SKM-1 treated with dmso at 0.1 percent for 144 hours (cell line): ENCODE measurements around the gene SLC5A10.
"Not testable (repeated sequence)": the region's sequence is repeated elsewhere in the genome, so short reads cannot be mapped to it uniquely, and the experiment has no call there.

Source experiments
- DNase-seq: peaks from one replicate; lab custom pipeline; 2025; ENCODE audit not compliant: unreplicated experiment; lab: John Stamatoyannopoulos, UW

The SLC5A10 gene

DNA sequence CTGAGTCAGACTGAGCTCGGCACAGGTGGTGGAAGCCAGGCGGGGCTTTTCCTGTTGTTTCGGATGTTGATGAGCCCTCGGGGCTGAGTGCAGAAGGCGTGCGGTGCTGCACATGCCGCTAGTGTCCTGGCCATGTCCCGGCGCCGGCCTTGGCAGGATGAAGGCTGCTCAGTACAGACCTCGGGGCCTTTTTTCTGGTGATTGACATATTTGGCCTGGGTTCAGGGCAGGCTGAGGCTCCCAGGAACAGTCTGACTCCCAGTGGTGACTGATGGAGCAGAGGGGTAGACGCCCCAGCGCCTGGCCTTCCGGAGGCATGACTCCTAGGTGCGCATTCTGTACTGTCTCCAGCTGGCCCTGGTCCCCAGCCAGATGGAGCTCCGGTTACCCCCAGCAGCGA, 86.0 kb downstream of the SLC5A10 start:
- not testable (repeated sequence) for DNase-seq

DNA sequence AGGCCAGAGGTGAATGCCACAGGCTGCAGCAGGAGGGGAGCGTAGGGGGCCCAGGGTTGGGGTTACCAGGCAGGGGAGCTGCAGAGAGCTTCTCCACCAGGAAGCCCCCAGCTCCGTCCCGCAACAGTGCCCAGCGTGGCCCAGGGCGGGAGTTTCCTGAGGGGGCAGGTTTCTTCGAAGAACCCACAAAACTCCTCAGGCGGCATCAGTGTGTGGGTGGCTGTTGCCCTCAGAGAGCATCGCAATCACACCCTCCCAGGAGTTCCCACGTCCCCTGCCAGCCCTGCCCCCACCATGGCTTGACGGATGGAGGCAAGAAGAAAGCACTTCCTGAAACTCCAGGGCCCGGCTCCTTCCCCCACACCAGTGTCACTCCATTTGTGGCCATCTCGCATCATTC, 86.8 kb downstream of the SLC5A10 start:
- not testable (repeated sequence) for DNase-seq

DNA sequence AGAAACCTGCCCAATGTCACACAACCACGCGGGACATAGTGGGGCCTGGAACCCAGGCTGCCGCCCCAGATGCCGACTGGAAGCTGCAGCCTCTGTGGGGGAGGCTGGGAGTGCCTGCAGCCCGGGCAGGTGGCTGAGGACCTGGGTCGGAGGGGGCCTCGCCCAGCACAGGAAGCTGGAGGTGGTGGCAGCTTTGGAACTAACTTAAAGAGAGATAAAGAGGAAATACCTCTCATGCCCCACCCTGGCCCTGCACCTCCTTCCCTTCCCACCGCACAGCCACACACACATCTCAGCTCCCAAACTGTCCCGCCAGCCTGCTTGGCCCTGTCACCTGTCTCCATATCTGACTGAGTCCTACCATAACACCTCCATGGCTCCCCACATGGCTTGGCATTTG, 88.4 kb downstream of the SLC5A10 start:
- DNase-seq = not testable (repeated sequence)

DNA sequence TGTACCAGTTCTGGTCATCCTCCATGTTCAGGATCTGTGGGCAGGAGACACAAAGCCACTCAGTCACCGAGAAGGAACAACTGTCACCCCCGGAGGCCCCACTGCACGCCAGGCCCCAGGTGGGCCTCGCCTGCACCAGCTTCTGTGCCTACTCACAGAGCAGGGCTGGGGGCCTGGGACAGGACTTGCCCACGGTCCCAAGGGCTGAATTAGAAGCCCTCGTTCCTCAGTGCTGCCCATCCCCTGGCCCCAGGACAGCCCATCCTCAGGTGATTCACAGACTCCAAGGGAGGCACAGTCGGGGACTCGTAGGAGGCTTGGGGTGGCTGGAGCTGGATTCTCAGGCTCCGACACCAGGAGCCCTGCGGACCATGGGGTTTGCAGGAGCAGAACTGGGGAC, 89.9 kb downstream of the SLC5A10 start:
- DNase-seq = not testable (repeated sequence)

DNA sequence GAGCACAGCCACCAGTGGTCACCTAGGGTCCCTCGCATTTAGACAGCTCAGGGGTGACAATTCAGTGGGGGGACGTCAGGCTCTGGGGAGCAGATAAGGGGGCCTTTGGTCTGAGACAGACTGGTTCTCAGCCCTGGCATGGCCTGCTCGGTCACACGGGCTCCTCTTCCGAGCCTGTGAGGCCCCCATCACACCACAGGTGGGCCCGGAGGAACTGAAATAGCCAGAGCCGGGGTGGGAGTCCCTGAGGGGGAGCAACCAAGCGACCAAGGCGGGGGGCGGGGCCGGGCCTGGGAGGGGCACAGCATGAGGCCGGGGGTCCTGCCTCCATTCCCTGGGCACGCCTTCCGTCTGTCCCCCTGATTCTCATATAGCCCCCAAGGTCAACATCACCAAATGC, 90.4 kb downstream of the SLC5A10 start:
- DNase-seq = not testable (repeated sequence)

DNA sequence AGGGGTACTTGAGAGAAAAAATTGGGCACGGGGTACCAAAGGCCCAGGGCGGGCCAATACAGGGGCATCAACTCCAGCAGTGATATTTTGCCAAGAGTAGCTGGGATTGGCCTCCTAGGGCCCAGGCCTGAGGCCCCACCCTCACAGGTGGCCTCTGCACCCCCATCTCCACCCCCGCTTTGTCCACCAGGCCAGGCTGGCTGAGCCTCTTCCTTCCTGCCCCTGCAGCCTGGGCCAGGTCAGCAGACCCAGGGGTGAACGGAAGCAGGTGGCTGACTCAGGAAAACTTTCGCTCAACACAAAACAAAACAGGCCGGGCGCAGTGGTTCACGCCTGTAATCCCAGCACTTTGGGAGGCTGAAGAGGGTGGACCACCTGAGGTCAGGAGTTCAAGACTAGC, 91.1 kb downstream of the SLC5A10 start:
- DNase-seq = not testable (repeated sequence)

DNA sequence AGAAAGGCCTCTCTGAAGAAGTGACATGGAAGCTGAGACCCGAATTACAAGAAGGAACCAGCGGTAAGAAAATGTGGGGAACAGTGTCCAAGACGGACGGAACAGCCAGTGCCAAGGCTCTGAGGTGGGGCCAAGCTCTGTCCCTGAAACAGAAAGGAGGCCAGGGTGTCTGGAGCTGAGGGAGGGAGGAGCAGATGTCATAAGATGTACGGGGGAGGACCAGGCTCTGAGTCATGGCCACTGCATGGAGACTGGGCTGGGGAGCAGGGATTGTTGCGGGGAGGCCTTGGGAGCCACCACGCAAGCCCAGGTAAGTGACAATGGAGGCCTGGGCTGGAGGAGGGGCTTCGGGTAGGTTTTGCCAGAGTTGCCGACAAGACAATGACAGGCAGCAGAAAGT, 92.7 kb downstream of the SLC5A10 start:
- not testable (repeated sequence) for DNase-seq

DNA sequence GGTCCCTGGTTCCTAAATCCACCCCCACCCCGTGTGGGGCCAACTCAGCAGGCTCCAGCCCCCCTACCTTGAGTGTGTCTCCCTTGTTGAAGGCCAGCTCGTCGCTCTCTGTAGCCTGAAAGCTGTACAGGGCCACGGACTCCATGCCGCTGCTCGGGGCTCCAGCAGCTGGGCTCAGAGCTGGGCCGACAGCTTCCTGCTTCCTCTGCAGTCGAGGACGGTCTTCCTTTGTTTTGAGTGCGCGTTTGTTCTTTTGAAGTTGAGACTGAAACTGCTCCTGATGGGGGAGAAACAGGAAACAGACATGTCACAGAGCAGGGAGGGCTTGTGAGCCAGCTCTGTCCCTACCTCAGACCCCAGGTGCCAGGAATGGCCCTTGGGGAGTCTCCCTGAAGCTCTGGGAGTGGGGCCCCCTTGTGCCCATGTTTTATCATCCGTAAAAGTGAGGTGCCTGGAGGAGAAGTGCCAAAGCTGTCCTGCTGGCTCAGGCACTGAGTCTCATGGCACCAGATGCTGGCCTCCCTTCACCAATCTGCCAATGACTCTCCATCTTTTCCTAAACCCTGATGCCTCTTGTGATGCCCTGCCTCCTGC, 94.9 kb downstream of the SLC5A10 start, which contains the start of gene GRAP:
GRAP (minus strand) TSS at position 176 of the 594 bp plus-strand sequence; CDS start at position 145, 31 bp downstream.
- not testable (repeated sequence) for DNase-seq

DNA sequence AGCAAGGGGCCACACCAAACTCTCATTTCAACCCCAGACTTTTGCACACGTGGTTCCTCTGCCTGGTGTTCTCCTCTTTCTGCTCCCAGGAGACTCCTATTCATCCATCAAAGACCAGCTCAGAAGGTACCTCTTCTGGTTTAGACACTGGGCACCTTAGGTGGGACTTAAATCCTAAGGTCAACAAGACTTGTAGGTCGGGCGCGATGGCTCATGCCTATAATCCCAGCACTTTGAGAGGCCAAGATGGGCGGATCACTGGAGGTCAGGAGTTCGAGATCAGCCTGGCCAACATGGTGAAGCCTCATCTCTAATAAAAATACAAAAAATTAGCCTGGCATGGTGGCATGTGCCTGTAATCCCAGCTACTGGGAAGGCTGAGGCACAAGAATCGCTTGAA, 95.5 kb downstream of the SLC5A10 start:
- not testable (repeated sequence) for DNase-seq

DNA sequence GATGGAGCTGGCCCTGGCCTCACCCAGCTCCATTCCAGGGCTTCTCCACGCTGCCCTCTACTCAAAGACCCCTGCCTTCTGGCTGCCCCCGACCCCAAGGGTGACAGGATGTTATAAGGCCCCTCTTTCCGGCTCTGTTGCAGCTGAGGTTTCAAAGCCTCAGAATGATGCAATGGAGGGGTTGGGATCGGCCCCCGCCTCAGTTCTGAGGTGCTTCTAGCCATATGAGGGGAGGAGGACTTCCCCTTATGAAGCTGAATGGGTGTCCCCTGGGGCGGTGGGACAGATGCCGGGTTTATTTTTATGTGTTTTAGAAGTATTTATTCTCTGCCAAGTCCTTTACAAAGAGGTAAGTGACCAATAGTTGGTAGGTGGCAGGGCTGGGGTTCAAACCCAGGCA, 96.9 kb downstream of the SLC5A10 start:
- DNase-seq = not testable (repeated sequence)

DNA sequence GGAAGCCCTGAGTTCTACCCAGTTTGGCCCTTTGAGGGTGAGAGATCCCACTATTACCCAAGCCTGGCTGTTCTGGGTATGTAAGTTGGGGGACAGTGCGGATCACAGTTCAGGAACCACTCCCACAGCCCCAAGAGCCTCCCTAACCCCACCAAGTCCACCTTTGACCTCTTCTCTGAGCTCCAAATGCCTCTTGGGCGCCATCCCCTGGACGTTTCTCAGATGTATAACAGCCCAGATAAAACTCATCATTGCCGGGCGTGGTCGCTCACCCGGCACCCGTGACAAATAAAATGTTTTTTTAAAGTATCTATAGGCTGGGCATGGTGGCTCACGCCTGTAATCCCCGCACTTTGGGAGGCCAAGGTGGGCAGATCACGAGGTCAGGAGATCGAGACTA, 103.5 kb downstream of the SLC5A10 start:
- not testable (repeated sequence) for DNase-seq

DNA sequence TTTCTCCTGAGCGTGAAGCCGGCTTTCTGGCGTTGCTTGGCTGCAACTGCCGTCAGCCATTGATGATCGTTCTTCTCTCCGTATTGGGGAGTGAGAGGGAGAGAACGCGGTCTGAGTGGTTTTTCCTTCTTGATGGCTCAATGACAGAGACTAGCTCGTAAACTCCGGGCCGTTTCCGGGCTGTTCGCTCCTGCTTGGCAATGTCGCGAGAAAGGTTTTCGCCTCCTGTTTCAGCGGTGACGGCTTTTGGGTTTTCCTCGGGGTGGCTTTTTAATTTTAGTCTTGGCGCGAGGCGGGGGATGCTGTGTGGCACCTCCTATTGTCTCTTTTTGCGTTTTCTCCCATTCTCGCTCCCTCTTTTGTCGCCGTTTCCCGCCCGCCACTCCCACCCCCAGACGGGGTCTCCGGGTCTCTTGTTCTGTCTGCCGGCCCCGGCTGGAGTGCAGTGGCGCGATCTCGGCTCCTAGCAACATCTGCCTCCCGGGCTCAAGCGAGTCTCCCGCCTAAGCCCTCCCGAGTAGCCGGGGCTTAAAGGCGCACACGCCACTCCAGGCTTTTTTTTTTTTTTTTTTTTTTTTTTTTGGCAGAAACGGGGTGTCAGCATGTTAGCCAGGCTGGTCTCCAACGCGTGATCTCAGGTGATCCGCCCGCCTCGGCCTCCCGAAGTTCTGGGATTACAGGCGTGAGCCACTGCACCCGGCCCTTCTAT, 110.2 kb downstream of the SLC5A10 start:
- DNase-seq = not testable (repeated sequence)

DNA sequence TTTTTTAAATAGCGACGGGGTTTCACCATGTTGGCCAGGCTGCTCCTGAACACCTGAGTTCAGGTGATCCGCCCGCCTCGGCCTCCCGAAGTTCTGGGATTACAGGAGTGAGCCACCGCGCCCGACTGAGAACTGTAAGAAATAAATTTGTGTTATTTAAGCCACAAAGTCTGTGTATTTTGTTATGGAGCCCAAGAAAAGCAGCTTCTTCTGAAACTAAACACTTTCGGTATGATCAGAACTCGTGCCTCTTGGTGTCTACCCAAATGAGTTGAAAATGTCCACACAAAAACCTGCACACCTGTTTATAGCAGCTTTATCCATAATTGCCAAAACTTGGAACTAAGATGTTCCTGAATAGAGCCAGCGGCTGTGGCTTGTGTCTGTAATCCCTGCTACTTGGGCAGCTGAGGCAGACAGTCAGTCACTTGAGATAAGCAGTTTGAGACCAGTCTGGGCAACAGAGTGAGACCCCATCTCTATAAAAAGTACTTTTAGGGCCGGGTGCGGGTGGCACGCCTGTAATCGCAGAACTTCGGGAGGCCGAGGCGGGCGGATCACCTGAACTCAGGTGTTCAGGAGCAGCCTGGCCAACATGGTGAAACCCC, 110.9 kb downstream of the SLC5A10 start:
- not testable (repeated sequence) for DNase-seq

DNA sequence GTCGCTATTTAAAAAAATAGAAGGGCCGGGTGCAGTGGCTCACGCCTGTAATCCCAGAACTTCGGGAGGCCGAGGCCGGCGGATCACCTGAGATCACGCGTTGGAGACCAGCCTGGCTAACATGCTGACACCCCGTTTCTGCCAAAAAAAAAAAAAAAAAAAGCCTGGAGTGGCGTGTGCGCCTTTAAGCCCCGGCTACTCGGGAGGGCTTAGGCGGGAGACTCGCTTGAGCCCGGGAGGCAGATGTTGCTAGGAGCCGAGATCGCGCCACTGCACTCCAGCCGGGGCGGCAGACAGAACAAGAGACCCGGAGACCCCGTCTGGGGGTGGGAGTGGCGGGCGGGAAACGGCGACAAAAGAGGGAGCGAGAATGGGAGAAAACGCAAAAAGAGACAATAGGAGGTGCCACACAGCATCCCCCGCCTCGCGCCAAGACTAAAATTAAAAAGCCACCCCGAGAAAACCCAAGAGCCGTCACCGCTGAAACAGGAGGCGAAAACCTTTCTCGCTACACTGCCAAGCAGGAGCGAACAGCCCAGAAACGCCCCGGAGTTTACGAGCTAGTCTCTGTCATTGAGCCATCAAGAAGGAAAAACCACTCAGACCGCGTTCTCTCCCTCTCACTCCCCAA, 111.5 kb downstream of the SLC5A10 start:
- not testable (repeated sequence) for DNase-seq

DNA sequence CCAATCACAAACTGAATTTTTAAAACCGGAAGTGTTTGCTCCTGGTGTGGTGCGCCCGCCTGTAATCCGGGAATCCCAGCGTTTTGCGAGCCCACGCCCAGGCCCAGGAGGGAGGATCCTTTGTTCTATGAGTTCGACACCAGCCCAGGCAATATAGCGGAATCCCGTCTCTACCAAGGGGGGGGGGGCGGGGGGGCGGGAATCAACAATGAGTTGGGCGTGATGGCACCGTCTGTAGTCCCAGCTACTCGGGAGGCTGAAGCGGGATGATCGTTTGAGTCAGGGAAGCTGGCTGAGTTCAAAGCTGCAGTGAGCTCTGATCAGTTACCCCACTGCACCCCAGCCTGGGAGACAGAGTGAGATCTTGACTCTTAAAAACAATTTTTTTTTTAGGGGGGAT, 112.4 kb downstream of the SLC5A10 start:
- not testable (repeated sequence) for DNase-seq

DNA sequence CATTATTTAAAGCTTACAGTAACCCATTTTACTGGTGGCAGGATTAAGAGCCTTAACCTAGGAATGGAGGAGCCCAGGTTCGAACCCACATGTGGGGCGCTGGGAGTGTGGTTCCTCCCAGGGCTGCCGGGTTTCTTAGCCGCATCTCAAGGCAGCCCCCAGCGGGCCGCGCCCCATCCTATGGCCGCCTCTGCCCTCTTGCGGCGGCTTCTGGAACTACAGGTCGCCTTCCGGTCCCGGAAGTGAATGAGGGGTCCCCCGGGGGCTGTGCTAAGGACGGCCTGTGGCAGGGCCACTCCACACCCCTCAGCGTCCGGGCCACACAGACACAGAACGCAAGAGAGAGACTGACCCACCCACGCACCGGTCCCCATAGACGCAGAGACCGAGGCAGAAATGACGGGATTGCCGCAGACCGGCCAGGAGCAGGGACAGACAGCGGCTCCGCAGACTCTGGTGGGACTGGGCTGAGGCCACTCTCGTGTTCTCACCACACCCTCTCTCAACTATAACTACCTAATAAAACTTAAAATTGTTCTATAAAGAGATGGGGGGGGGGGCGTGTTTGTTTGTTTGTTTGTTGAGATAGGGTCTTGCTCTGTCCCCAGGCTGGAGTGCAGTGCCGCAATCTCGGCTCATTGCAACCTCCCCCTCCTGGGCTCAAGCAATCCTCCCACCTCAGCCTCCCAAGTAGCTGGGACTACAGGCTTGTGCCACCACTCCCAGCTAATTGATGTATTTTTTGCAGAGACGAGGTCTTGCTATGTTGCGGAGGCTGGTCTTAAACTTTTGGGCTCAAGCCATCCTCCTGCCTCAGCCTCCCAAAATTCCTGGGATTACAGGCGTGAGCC, 118.6 kb downstream of the SLC5A10 start:
- not testable (repeated sequence) for DNase-seq
